RWPE2 (cell line): ENCODE data around the gene KIAA0319L.

Source experiments
- ATAC-seq: fragments of 200-7000 bp; cut with Tn5 transposase; 3 replicates; pipeline ENCODE4 v1.9.1; 2021; ENCODE audit warnings: low read depth
- DNase-seq: peaks from one replicate; pipeline ENCODE4 v3.0.0-alpha.2; 2020; ENCODE audit warnings: low spot score
- H3K27ac ChIP-seq: fragments of 450-650 bp; 2 replicates; pipeline ENCODE4 v1.5.1; 2017; ENCODE audit warnings: mild to moderate bottlenecking; ENCODE audit not compliant: poor library complexity, severe bottlenecking
- H3K27me3 ChIP-seq: fragments of 250-450 bp; sonication (Bioruptor Pico); 2 replicates; pipeline ENCODE4 v1.5.1; 2021; ENCODE audit warnings: mild to moderate bottlenecking, moderate library complexity; ENCODE audit not compliant: insufficient read depth, poor library complexity, severe bottlenecking
- H3K36me3 ChIP-seq: fragments of 250-450 bp; sonication (Bioruptor Pico); 2 replicates; pipeline ENCODE4 v1.5.1; 2020; ENCODE audit warnings: low read depth, mild to moderate bottlenecking, moderate library complexity
- H3K4me1 ChIP-seq: fragments of 250-450 bp; sonication (Bioruptor Pico); 2 replicates; pipeline ENCODE4 v1.5.1; 2021; ENCODE audit warnings: mild to moderate bottlenecking, moderate library complexity; ENCODE audit not compliant: insufficient read depth, poor library complexity, severe bottlenecking
- H3K4me3 ChIP-seq: fragments of 250-450 bp; sonication (Bioruptor Pico); 2 replicates; pipeline ENCODE4 v1.5.1; 2021; ENCODE audit warnings: mild to moderate bottlenecking, moderate library complexity; ENCODE audit not compliant: severe bottlenecking
- H3K9me3 ChIP-seq: fragments of 250-450 bp; sonication (Bioruptor Pico); 2 replicates; pipeline ENCODE4 v1.5.1; 2021; ENCODE audit warnings: mild to moderate bottlenecking, moderate library complexity; ENCODE audit not compliant: severe bottlenecking
- TF ChIP-seq, protein P1 (sequence below): fragments of 450-650 bp; IDR thresholded peaks from one replicate; pipeline ENCODE4 v1.5.1; 2017; ENCODE audit warnings: mild to moderate bottlenecking, moderate library complexity; ENCODE audit not compliant: poor library complexity, severe bottlenecking

KIAA0319L gene

GRCh38 chr1:35442734-35443133, 114.5 kb downstream of the KIAA0319L start:
- TF ChIP-seq, protein P1, sequence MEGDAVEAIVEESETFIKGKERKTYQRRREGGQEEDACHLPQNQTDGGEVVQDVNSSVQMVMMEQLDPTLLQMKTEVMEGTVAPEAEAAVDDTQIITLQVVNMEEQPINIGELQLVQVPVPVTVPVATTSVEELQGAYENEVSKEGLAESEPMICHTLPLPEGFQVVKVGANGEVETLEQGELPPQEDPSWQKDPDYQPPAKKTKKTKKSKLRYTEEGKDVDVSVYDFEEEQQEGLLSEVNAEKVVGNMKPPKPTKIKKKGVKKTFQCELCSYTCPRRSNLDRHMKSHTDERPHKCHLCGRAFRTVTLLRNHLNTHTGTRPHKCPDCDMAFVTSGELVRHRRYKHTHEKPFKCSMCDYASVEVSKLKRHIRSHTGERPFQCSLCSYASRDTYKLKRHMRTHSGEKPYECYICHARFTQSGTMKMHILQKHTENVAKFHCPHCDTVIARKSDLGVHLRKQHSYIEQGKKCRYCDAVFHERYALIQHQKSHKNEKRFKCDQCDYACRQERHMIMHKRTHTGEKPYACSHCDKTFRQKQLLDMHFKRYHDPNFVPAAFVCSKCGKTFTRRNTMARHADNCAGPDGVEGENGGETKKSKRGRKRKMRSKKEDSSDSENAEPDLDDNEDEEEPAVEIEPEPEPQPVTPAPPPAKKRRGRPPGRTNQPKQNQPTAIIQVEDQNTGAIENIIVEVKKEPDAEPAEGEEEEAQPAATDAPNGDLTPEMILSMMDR = no peak
- Histone ChIP-seq H3K4me1 (no peaks in the 10 kb centered on the region), H3K9me3 (no peaks in the 10 kb centered on the region), H3K27ac (no peak overlapping the region), H3K27me3 (no peaks in the 10 kb centered on the region), H3K36me3 (peaks cover 50% of the 10 kb centered on the region), H3K4me3 (no peak overlapping the region)
- DNase-seq = no peak
- ATAC-seq = no peak

DNA sequence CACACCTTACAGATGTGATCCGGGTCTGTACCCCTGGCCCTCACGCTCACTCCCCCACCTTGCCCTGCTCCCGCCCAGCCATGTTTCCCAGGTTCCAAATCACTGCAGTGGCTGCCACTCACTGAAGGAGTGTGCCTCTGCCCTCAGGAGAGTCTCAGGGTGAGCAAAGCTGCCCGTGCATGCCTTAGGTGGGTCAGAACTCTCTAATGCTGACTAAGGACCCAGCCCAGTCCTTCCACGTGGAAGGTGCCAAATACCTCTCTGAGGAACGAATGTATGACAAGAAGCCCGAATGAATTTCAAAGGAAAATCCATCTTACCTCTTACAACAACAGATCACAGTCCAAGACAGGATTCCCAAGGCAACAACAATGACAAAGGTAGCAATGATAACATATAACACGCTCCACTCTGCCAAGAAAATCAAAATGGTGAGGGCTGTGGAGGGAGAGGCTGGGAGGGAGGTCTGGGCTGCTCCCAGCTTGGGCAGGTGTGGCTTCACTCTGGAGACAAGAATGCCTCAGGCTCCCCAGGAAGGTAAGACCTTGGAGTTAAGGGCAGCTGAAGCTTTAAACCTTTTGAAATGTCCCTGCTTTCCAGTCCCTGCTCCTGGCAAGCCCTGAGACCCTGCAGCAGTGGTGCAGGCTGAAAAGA, 115.2 kb downstream of the KIAA0319L start:
- Histone ChIP-seq H3K27me3 (no peaks in the 10 kb centered on the region), H3K9me3 (no peaks in the 10 kb centered on the region), H3K36me3 (peaks cover 45% of the 10 kb centered on the region), H3K4me3 (no peak overlapping the region), H3K4me1 (no peaks in the 10 kb centered on the region), H3K27ac (no peak overlapping the region)
- TF ChIP-seq, protein P1 = no peak
- DNase-seq = no peak
- ATAC-seq = no peak

GRCh38 chr1:35439626-35440025, 117.6 kb downstream of the KIAA0319L start:
- H3K36me3 ChIP-seq = peaks cover 44% of the 10 kb centered on the region
- H3K27ac ChIP-seq = no peak overlapping the region
- ATAC-seq (no peak), DNase-seq (no peak)
- no peak overlapping the region for H3K4me3 ChIP-seq
- no peaks in the 10 kb centered on the region for H3K9me3 ChIP-seq
- no peaks in the 10 kb centered on the region for H3K27me3 ChIP-seq
- TF ChIP-seq, protein P1 = no peak
- H3K4me1 ChIP-seq = no peaks in the 10 kb centered on the region

GRCh38 chr1:35437200-35437599, 120.0 kb downstream of the KIAA0319L start:
- DNase-seq (no peak), ATAC-seq (no peak)
- no peak overlapping the region for H3K27ac ChIP-seq
- no peaks in the 10 kb centered on the region for H3K4me1 ChIP-seq
- H3K27me3 ChIP-seq = no peaks in the 10 kb centered on the region
- peaks cover 30% of the 10 kb centered on the region for H3K36me3 ChIP-seq
- no peaks in the 10 kb centered on the region for H3K9me3 ChIP-seq
- no peak overlapping the region for H3K4me3 ChIP-seq
- TF ChIP-seq, protein P1 = no peak

- Histone ChIP-seq H3K4me1 (no peaks in the 10 kb centered on the region), H3K27ac (no peak overlapping the region), H3K36me3 (peaks cover 20% of the 10 kb centered on the region), H3K4me3 (no peak overlapping the region), H3K9me3 (no peaks in the 10 kb centered on the region), H3K27me3 (no peaks in the 10 kb centered on the region)
- ATAC-seq = 0 out of 3 replicates have a peak, but pooled peaks have one; percentile 8
- TF ChIP-seq, protein P1 = no peak
- DNase-seq = no peak
Measured at GRCh38 chr1:35436078-35436477, 121.1 kb downstream of the KIAA0319L start.
